Activated CD8-positive, alpha-beta memory T cell treated with anti-CD3 and anti-CD28 coated beads for 36 hours (primary cell): Measurements from ENCODE around the gene GPR27. TPM values are rescaled to one million over a fixed set of nuclear protein-coding genes. Genes with fewer than 3 reads are reported as not detected.

Experiments used
- CTCF ChIA-PET: fragments of 350-600 bp; sonication (Branson Sonifier 250); formaldehyde crosslinking; loops from one replicate; lab custom pipeline; 2021; ENCODE audit warnings: antibody characterized with exemption; lab: Charles Lee
- POLR2A ChIA-PET: fragments of 350-600 bp; sonication (Branson Sonifier 250); formaldehyde crosslinking; loops from one replicate; lab custom pipeline; 2021; ENCODE audit warnings: antibody characterized with exemption; lab: Charles Lee
- total RNA-seq, 2 experiments: library from RNA; stranded (reverse); gene quantifications; one replicate each; pipeline ENCODE4 v1.2.3, GENCODE V29; 2021

GPR27 gene
- total RNA-seq, 2 experiments from 2014 or later = 2.2 to 2.7 TPM

- POLR2A ChIA-PET = no interaction called here
- CTCF ChIA-PET = no interaction called here
Measured at GRCh38 chr3:71779674-71780377, 26.2 kb downstream of the GPR27 start.

- CTCF ChIA-PET = no interaction called here
- POLR2A ChIA-PET = no interaction called here
Measured at GRCh38 chr3:71780430-71780829, 26.8 kb downstream of the GPR27 start.

GRCh38 chr3:71783152-71783551 lies 29.5 kb downstream of the GPR27 start:
- POLR2A ChIA-PET = no interaction called here

GRCh38 chr3:71784201-71784913 lies 30.7 kb downstream of the GPR27 start:
- CTCF ChIA-PET = no interaction called here

More at GRCh38 chr3:71783152-71783551, 29.5 kb downstream of the GPR27 start:
- CTCF ChIA-PET = no interaction called here

GRCh38 chr3:71784914-71785531 lies 31.4 kb downstream of the GPR27 start, which contains the start of gene PROK2:
Gene PROK2, minus strand, starts transcription at chr3:71785148. Its CDS starts 96 bp downstream, at chr3:71785052.
- ChIA-PET CTCF (interaction anchor here (2.2 kb wide), 1 partner anchor 56 kb away, joined by 5 read pairs; no protein-coding TSS in a partner anchor), POLR2A (no interaction called here)

More at GRCh38 chr3:71784201-71784913, 30.7 kb downstream of the GPR27 start:
- POLR2A ChIA-PET = no interaction called here

GRCh38 chr3:71785532-71786216 lies 32.0 kb downstream of the GPR27 start:
- POLR2A ChIA-PET = no interaction called here
- CTCF ChIA-PET = interaction anchor here (2.2 kb wide), 1 partner anchor 56 kb away, joined by 5 read pairs; no protein-coding TSS in a partner anchor

GRCh38 chr3:71786217-71786549 lies 32.5 kb downstream of the GPR27 start:
- POLR2A ChIA-PET = no interaction called here
- CTCF ChIA-PET = interaction anchor here (2.2 kb wide), 1 partner anchor 57 kb away, joined by 5 read pairs; no protein-coding TSS in a partner anchor

- CTCF ChIA-PET = interaction anchor here (2.2 kb wide), 1 partner anchor 57 kb away, joined by 5 read pairs; no protein-coding TSS in a partner anchor
- POLR2A ChIA-PET = no interaction called here
Measured at GRCh38 chr3:71786551-71786950, 32.9 kb downstream of the GPR27 start.

- POLR2A ChIA-PET = no interaction called here
- CTCF ChIA-PET = no interaction called here
Measured at GRCh38 chr3:71787851-71788405, 34.3 kb downstream of the GPR27 start.

- ChIA-PET CTCF (interaction anchor here (0.6 kb wide), 1 partner anchor 762 kb away, joined by 8 read pairs; no protein-coding TSS in a partner anchor), POLR2A (no interaction called here)
Measured at GRCh38 chr3:71789922-71790321, 36.3 kb downstream of the GPR27 start.

- POLR2A ChIA-PET = no interaction called here
- CTCF ChIA-PET = no interaction called here
Measured at GRCh38 chr3:71791634-71792033, 38.0 kb downstream of the GPR27 start.

- POLR2A ChIA-PET = interaction anchor here (0.5 kb wide), 1 partner anchor 238 kb away, joined by 4 read pairs; no protein-coding TSS in a partner anchor
- CTCF ChIA-PET = no interaction called here
Measured at GRCh38 chr3:71796290-71796689, 42.6 kb downstream of the GPR27 start.

- CTCF ChIA-PET = no interaction called here
- POLR2A ChIA-PET = no interaction called here
Measured at GRCh38 chr3:71797455-71797854, 43.8 kb downstream of the GPR27 start.

GRCh38 chr3:71800023-71800422 lies 46.4 kb downstream of the GPR27 start:
- ChIA-PET POLR2A (no interaction called here), CTCF (interaction anchor here (0.6 kb wide), 1 partner anchor 85 kb away, joined by 4 read pairs; no protein-coding TSS in a partner anchor)

- POLR2A ChIA-PET = no interaction called here
- CTCF ChIA-PET = no interaction called here
Measured at GRCh38 chr3:71801986-71802385, 48.3 kb downstream of the GPR27 start.

- POLR2A ChIA-PET = no interaction called here
Measured at GRCh38 chr3:71803248-71803647, 49.6 kb downstream of the GPR27 start.

GRCh38 chr3:71805199-71805598 lies 51.5 kb downstream of the GPR27 start:
- CTCF ChIA-PET = no interaction called here
- POLR2A ChIA-PET = no interaction called here

More at GRCh38 chr3:71803248-71803647, 49.6 kb downstream of the GPR27 start:
- CTCF ChIA-PET = no interaction called here

GRCh38 chr3:71805691-71806090 lies 52.0 kb downstream of the GPR27 start:
- ChIA-PET CTCF (no interaction called here), POLR2A (no interaction called here)
